HepG2 (cell line): Measurements from ENCODE around the gene TRNP1. TPM values are rescaled to one million over a fixed set of nuclear protein-coding genes. Genes with fewer than 3 reads are reported as not detected.

Experiments
- MAZ ChIP-seq, 2 experiments: sonication (generic) in 1 of 2; formaldehyde crosslinking in 1 of 2; IDR thresholded peaks; 2 replicates each; pipeline versions ENCODE4 v1.5.0 to v1.6.1; 2012 to 2020; ENCODE audit warnings: low read depth in 2 of 2, mild to moderate bottlenecking in 2 of 2, borderline replicate concordance in 1 of 2, improper control_type of control experiment in 1 of 2, low read length in 1 of 2, missing genetic modification reagents in 1 of 2, moderate library complexity in 1 of 2
- PHF5A ChIP-seq: IDR thresholded peaks from one replicate; pipeline ENCODE4 v1.6.1; 2018; ENCODE audit warnings: low read depth, missing genetic modification reagents; ENCODE audit not compliant: unreplicated experiment
- PPARG ChIP-seq: conservative IDR thresholded peaks from 2 replicates; pipeline ENCODE4 v1.6.1; 2016; ENCODE audit warnings: missing biosample characterization, missing genetic modification reagents
- RERE ChIP-seq: IDR thresholded peaks from 2 replicates; pipeline ENCODE4 v1.6.1; 2016; ENCODE audit warnings: low read depth, missing genetic modification reagents, missing compliant biosample characterization
- RORA ChIP-seq: sonication (generic); formaldehyde crosslinking; IDR thresholded peaks from 2 replicates; pipeline ENCODE4 v1.5.0; 2020; ENCODE audit warnings: mild to moderate bottlenecking, missing genetic modification reagents, moderate library complexity
- ZNF318 ChIP-seq: sonication (generic); formaldehyde crosslinking; IDR thresholded peaks from 2 replicates; pipeline ENCODE4 v1.4.0; 2020; ENCODE audit warnings: mild to moderate bottlenecking, missing genetic modification reagents
- ZNF678 ChIP-seq: sonication (generic); formaldehyde crosslinking; IDR thresholded peaks from 2 replicates; pipeline ENCODE4 v1.4.0; 2020; ENCODE audit warnings: mild to moderate bottlenecking, missing genetic modification reagents
- polyA plus RNA-seq, 8 experiments: library from polyadenylated mRNA; depleted of rRNA in 3 of 8; stranded (reverse) in 7 of 8; unstranded in 1 of 8; fragments of >200 nt; fragmentation: Illumina TruSeq in 4 of 8; extraction: Trizol in 4 of 8; gene quantifications; 2 replicates each; pipeline versions ENCODE4 v1.2.1 to v1.2.3, GENCODE V29; 2011 to 2016; ENCODE audit warnings: low read depth in 4 of 8, missing spikeins in 1 of 8, mixed read lengths in 1 of 8; ENCODE audit not compliant: insufficient read depth in 1 of 8
- total RNA-seq, 5 experiments: library from RNA; depleted of rRNA; stranded (reverse); fragments of >200 nt; fragmentation: Illumina TruSeq; extraction: Trizol; gene quantifications; 2 replicates each; pipeline ENCODE4 v1.2.3, GENCODE V29; 2016; ENCODE audit warnings: low read depth in 1 of 5

Gene TRNP1
- total and polyA plus RNA-seq, 2 of the 13 experiments (the other 11 are each of a cell fraction or from before 2014, with no cell fraction given) = 42.0 to 158 TPM

GRCh38 chr1:26993237-26994019 lies at the start of gene TRNP1 (continued):
- TF ChIP-seq ZNF318 (CRISPR knock-in tag) (no peak), RORA (CRISPR knock-in tag) (no peak), RERE (peak; percentile 78; the same call in 1 of the 2 replicates), PPARG (peak; percentile 72), ZNF678 (CRISPR knock-in tag) (no peak), MAZ (IDR thresholded peaks at IDR 0.05; ENCODE audit: borderline replicate concordance, low read depth, low read length) (peak; percentile 98), MAZ (CRISPR knock-in tag; IDR thresholded peaks at IDR 0.05; ENCODE audit: low read depth) (peak; percentile 98), PHF5A (peak; percentile 90)
